Measurements from ENCODE around the gene IL36A.

IL36A gene

GRCh38 chr2:113041871-113042270 is 36.6 kb downstream of the IL36A start:
- Histone ChIP-seq H3K27me3 (ENCODE audit: insufficient read depth, low read length) (no peaks in the 10 kb centered on the region), H3K4me2 (ENCODE audit: low read length) (no peak overlapping the region)

GRCh38 chr2:113046465-113046864 is 41.2 kb downstream of the IL36A start:
- Histone ChIP-seq H4K20me1 (ENCODE audit: insufficient read depth, low read length) (no peaks in the 10 kb centered on the region), H3K36me3 (ENCODE audit: insufficient read depth, low read length) (no peaks in the 10 kb centered on the region), H3K27ac (ENCODE audit: low read depth, low read length, poor library complexity, severe bottlenecking) (no peak overlapping the region), H3K9ac (ENCODE audit: low read length) (no peak overlapping the region), H2AFZ (ENCODE audit: low read length) (no peak overlapping the region), H3K9me3 (ENCODE audit: low read length) (no peaks in the 10 kb centered on the region), H3K4me2 (ENCODE audit: low read length) (no peak overlapping the region), H3K4me3 (ENCODE audit: low read depth, low read length, poor library complexity, severe bottlenecking) (no peak overlapping the region), H3K9me2 (ENCODE audit: low read depth, low read length) (no peaks in the 10 kb centered on the region), H3F3A (ENCODE audit: insufficient read depth, low read length) (no peaks in the 10 kb centered on the region), H3K27me3 (ENCODE audit: insufficient read depth, low read length) (no peaks in the 10 kb centered on the region), H3K4me1 (ENCODE audit: insufficient read depth, low read length, severe bottlenecking) (no peaks in the 10 kb centered on the region), H3K79me2 (ENCODE audit: insufficient read depth, low read length) (no peaks in the 10 kb centered on the region)
- TF ChIP-seq CTCF (IDR thresholded peaks at IDR 0.05; ENCODE audit: low read length) (no peak), EZH2 (IDR thresholded peaks at IDR 0.05; ENCODE audit: borderline replicate concordance, low read length) (no peak)

More at GRCh38 chr2:113041871-113042270, 36.6 kb downstream of the IL36A start:
- Histone ChIP-seq H3K9me3 (ENCODE audit: low read length) (no peaks in the 10 kb centered on the region), H2AFZ (ENCODE audit: low read length) (no peak overlapping the region), H3K36me3 (ENCODE audit: insufficient read depth, low read length) (no peaks in the 10 kb centered on the region), H3K27ac (ENCODE audit: low read depth, low read length, poor library complexity, severe bottlenecking) (no peak overlapping the region), H3K4me3 (ENCODE audit: low read depth, low read length, poor library complexity, severe bottlenecking) (no peak overlapping the region), H3F3A (ENCODE audit: insufficient read depth, low read length) (no peaks in the 10 kb centered on the region), H3K4me1 (ENCODE audit: insufficient read depth, low read length, severe bottlenecking) (no peaks in the 10 kb centered on the region), H3K79me2 (ENCODE audit: insufficient read depth, low read length) (no peaks in the 10 kb centered on the region), H3K9ac (ENCODE audit: low read length) (no peak overlapping the region), H3K9me2 (ENCODE audit: low read depth, low read length) (no peaks in the 10 kb centered on the region), H4K20me1 (ENCODE audit: insufficient read depth, low read length) (no peaks in the 10 kb centered on the region)
- TF ChIP-seq CTCF (IDR thresholded peaks at IDR 0.05; ENCODE audit: low read length) (no peak; the same call in 1 of the 2 replicates), EZH2 (IDR thresholded peaks at IDR 0.05; ENCODE audit: borderline replicate concordance, low read length) (no peak)

GRCh38 chr2:113050921-113051895 is 45.9 kb downstream of the IL36A start:
- Histone ChIP-seq H3K27ac (ENCODE audit: low read depth, low read length, poor library complexity, severe bottlenecking) (no peak overlapping the region), H3K36me3 (ENCODE audit: insufficient read depth, low read length) (no peaks in the 10 kb centered on the region), H4K20me1 (ENCODE audit: insufficient read depth, low read length) (no peaks in the 10 kb centered on the region), H3K9ac (ENCODE audit: low read length) (no peak overlapping the region), H3K4me2 (ENCODE audit: low read length) (no peak overlapping the region), H3K4me3 (ENCODE audit: low read depth, low read length, poor library complexity, severe bottlenecking) (no peak overlapping the region), H3F3A (ENCODE audit: insufficient read depth, low read length) (no peaks in the 10 kb centered on the region), H3K79me2 (ENCODE audit: insufficient read depth, low read length) (no peaks in the 10 kb centered on the region), H3K27me3 (ENCODE audit: insufficient read depth, low read length) (no peaks in the 10 kb centered on the region), H3K9me2 (ENCODE audit: low read depth, low read length) (no peaks in the 10 kb centered on the region), H3K9me3 (ENCODE audit: low read length) (no peaks in the 10 kb centered on the region), H2AFZ (ENCODE audit: low read length) (no peak overlapping the region), H3K4me1 (ENCODE audit: insufficient read depth, low read length, severe bottlenecking) (no peaks in the 10 kb centered on the region)
- TF ChIP-seq CTCF (IDR thresholded peaks at IDR 0.05; ENCODE audit: low read length) = 0 out of 2 replicates have a peak, but pooled peaks have one; percentile 9
- TF ChIP-seq EZH2 (IDR thresholded peaks at IDR 0.05; ENCODE audit: borderline replicate concordance, low read length) = no peak
